A673 (cell line): ENCODE data around the gene USP22. TPM values are rescaled to one million over a fixed set of nuclear protein-coding genes. Genes with fewer than 3 reads are reported as not detected.

Experiments used
- BruUV-seq: library from RNA; stranded (reverse); fragments of 400-500 nt; replicated peaks from 2 replicates; lab custom pipeline; 2021; lab: Mats Ljungman, UMichigan
- CTCF ChIA-PET: fragments of 300-600 bp; sonication (Branson Sonifier 250); formaldehyde crosslinking; loops from one replicate; lab custom pipeline; 2022; ENCODE audit warnings: antibody characterized with exemption; lab: Charles Lee
- POLR2A ChIA-PET: fragments of 300-600 bp; sonication (Branson Sonifier 250); formaldehyde crosslinking; loops from one replicate; lab custom pipeline; 2022; ENCODE audit warnings: antibody characterized with exemption; ENCODE audit not compliant: low non-redundant PET; lab: Charles Lee
- DNase-seq: peaks from one replicate; pipeline ENCODE4 v3.0.0-alpha.2; 2015; ENCODE audit warnings: low spot score
- H3K27ac ChIP-seq: fragments of 200-600 bp; sonication (generic); 2 replicates; pipeline ENCODE4 v1.5.1; 2016; ENCODE audit warnings: mixed run types, low read depth, mild to moderate bottlenecking, mixed read lengths, antibody characterized with exemption, low read length; ENCODE audit not compliant: poor library complexity, severe bottlenecking
- H3K27me3 ChIP-seq: fragments of 200-600 bp; sonication (generic); replicated peaks from 2 replicates; pipeline ENCODE4 v1.6.1; 2017; ENCODE audit warnings: mixed run types, low read depth, mild to moderate bottlenecking, mixed read lengths, antibody characterized with exemption, low read length; ENCODE audit not compliant: insufficient read depth, poor library complexity
- H3K36me3 ChIP-seq: fragments of 200-600 bp; sonication (generic); 2 replicates; pipeline ENCODE4 v1.6.1; 2016; ENCODE audit warnings: mixed run types, mild to moderate bottlenecking, mixed read lengths, antibody characterized with exemption, low read length; ENCODE audit not compliant: insufficient read depth, poor library complexity, severe bottlenecking
- H3K4me1 ChIP-seq: fragments of 200-600 bp; sonication (generic); 2 replicates; pipeline ENCODE4 v1.6.1; 2017; ENCODE audit warnings: mixed run types, mild to moderate bottlenecking, mixed read lengths, antibody characterized with exemption, low read length; ENCODE audit not compliant: insufficient read depth, poor library complexity, severe bottlenecking
- H3K4me3 ChIP-seq: fragments of 200-600 bp; sonication (generic); 2 replicates; pipeline ENCODE4 v1.5.1; 2016; ENCODE audit warnings: low read depth, mixed run types, mild to moderate bottlenecking, mixed read lengths, low read length; ENCODE audit not compliant: poor library complexity, severe bottlenecking
- H3K9me3 ChIP-seq: fragments of 200-600 bp; sonication (generic); 2 replicates; pipeline ENCODE4 v1.6.1; 2016; ENCODE audit warnings: mixed run types, low read depth, mild to moderate bottlenecking, mixed read lengths, antibody characterized with exemption, low read length; ENCODE audit not compliant: poor library complexity, severe bottlenecking
- CTCF ChIP-seq: fragments of 300-800, 200-600 bp; sonication (generic); conservative IDR thresholded peaks from 2 replicates; pipeline ENCODE4 v1.5.1; 2017; ENCODE audit warnings: low read depth, mild to moderate bottlenecking, antibody characterized with exemption, low read length, moderate library complexity, mixed read lengths
- EZH2 ChIP-seq: fragments of 200-600 bp; sonication (generic); IDR thresholded peaks from 2 replicates; pipeline ENCODE4 v1.6.1; 2017; ENCODE audit warnings: borderline replicate concordance, low read depth, mild to moderate bottlenecking, mixed read lengths, antibody characterized with exemption, low read length; ENCODE audit not compliant: poor library complexity, severe bottlenecking
- intact Hi-C: fragments of 100-400 bp; cut with micrococcal nuclease; formaldehyde crosslinking; loops from one replicate; pipeline ENCODE4 v1.10.0; 2022; ENCODE audit not compliant: unreplicated experiment
- total RNA-seq: library from RNA; stranded (reverse); gene quantifications from 2 replicates; pipeline ENCODE4 v1.2.3, GENCODE V29; 2021

The USP22 gene
- total RNA-seq, 1 experiment from 2014 or later = 288 TPM

- no TSS peak for BruUV-seq
Observed at GRCh38 chr17:20988001-20988636, 54.7 kb downstream of the USP22 start.

GRCh38 chr17:20987511-20987910 lies 55.3 kb downstream of the USP22 start:
- no peaks in the 10 kb centered on the region for H3K9me3 ChIP-seq
- no peak overlapping the region for H3K4me3 ChIP-seq
- intact Hi-C loops = no loop called here
- no TSS peak for BruUV-seq
- ChIA-PET POLR2A (no interaction called here), CTCF (interaction anchor here (0.6 kb wide), 1 partner anchor 107 kb away, joined by 3 read pairs; no protein-coding TSS in a partner anchor)
- H3K27me3 ChIP-seq = no peaks in the 10 kb centered on the region
- H3K27ac ChIP-seq = no peak overlapping the region
- H3K4me1 ChIP-seq = no peaks in the 10 kb centered on the region
- no peak for DNase-seq
- no peaks in the 10 kb centered on the region for H3K36me3 ChIP-seq
- no peak for TF ChIP-seq CTCF
- no peak for TF ChIP-seq EZH2

More at GRCh38 chr17:20988001-20988636, 54.7 kb downstream of the USP22 start:
- Histone ChIP-seq H3K27me3 (no peaks in the 10 kb centered on the region), H3K9me3 (no peaks in the 10 kb centered on the region), H3K36me3 (no peaks in the 10 kb centered on the region), H3K27ac (no peak overlapping the region), H3K4me3 (no peak overlapping the region), H3K4me1 (no peaks in the 10 kb centered on the region)
- no peak for DNase-seq
- CTCF ChIA-PET = interaction anchor here (0.6 kb wide), 1 partner anchor 106 kb away, joined by 3 read pairs; no protein-coding TSS in a partner anchor
- intact Hi-C loops = no loop called here
- POLR2A ChIA-PET = no interaction called here
- TF ChIP-seq EZH2 (no peak), CTCF (no peak)

GRCh38 chr17:20986767-20987510 lies 55.9 kb downstream of the USP22 start:
- H3K27ac ChIP-seq = no peak overlapping the region
- H3K9me3 ChIP-seq = no peaks in the 10 kb centered on the region
- H3K36me3 ChIP-seq = no peaks in the 10 kb centered on the region
- no peaks in the 10 kb centered on the region for H3K4me1 ChIP-seq
- H3K4me3 ChIP-seq = no peak overlapping the region
- POLR2A ChIA-PET = no interaction called here
- DNase-seq = no peak
- intact Hi-C loops = no loop called here
- CTCF ChIA-PET = interaction anchor here (0.6 kb wide), 1 partner anchor 108 kb away, joined by 3 read pairs; no protein-coding TSS in a partner anchor
- no TSS peak for BruUV-seq
- TF ChIP-seq EZH2 (no peak), CTCF (no peak)
- no peaks in the 10 kb centered on the region for H3K27me3 ChIP-seq
